Stimulated activated CD4-positive, alpha-beta T cell treated with anti-CD3 and anti-CD28 coated beads, Interleukin-4, amount 100 ng/mL, for 4 hours (primary cell): ENCODE data around the gene LRRC75B.

Experiments
- DNase-seq, 2 experiments: peaks; one replicate each; pipeline ENCODE4 v3.0.0-alpha.2; 2020

The LRRC75B gene

GRCh38 chr22:24584871-24585411, 7.9 kb downstream of the LRRC75B start:
- DNase-seq = no peak

GRCh38 chr22:24584166-24584790, 8.6 kb downstream of the LRRC75B start:
- no peak for DNase-seq

DNA sequence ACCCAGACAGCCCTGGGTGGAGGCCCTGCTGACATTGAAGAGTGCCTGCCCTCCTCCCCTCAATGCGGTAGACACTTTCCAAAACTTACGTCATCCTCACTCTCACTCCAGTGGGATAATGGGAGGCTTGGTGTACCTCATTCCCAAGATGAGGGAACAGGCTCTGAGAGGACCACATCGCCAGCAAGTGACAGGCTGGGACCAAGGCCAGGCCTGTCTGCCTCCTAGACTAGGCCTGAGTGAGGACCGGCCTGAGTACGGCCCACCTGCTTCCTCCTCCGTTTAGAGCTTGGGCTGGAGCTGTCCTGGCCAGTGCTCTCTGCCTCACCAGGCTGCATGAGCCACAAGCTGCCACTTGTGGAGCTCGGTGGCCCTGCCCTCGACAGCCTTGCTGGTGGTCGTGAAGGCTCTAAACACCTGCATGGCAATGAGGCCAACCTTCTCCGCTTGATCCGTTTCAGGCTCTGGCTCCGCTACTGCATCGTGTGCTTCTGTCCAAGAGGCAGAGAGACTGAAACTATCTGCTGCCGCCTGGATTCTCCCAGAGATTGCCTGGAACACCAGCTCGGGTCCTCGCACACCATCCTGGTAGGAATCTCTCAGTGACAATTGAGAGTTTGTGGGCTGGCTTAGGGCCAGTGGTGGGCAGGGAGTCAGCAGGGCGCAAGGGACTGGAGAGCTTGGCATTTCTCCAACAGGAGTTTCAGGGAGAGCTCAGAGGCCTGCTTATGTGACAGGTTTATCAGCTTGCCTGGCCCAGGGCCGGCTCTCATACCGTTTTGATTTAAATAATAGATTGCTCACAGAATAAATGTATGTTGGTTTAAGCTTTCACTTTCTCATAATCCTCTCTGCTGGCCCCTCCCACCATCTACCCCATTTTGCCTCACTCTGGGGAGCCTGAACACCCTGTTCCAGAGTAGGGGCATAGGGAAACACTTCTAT, 9.4 kb downstream of the LRRC75B start:
- no peak for DNase-seq

- DNase-seq = no peak
Observed at GRCh38 chr22:24582056-24582814, 10.6 kb downstream of the LRRC75B start.

GRCh38 chr22:24580276-24580675, 12.6 kb downstream of the LRRC75B start:
- DNase-seq = no peak

DNA sequence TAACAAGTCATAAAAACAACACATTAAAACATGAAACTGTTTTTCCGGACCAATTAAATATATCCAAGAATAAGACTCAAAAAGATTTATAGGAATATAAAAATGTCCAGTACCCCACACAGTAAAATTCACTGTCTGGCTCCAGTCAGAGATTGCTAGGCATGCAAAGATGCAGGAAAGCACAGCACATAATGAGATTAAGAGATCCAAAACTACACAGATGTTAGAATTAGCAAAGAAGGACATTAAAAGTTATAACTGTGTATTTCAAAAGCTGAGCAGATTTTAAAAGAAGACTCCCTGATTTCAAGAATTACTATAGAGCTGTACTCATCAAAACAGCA, 13.6 kb downstream of the LRRC75B start:
- no peak for DNase-seq

DNA sequence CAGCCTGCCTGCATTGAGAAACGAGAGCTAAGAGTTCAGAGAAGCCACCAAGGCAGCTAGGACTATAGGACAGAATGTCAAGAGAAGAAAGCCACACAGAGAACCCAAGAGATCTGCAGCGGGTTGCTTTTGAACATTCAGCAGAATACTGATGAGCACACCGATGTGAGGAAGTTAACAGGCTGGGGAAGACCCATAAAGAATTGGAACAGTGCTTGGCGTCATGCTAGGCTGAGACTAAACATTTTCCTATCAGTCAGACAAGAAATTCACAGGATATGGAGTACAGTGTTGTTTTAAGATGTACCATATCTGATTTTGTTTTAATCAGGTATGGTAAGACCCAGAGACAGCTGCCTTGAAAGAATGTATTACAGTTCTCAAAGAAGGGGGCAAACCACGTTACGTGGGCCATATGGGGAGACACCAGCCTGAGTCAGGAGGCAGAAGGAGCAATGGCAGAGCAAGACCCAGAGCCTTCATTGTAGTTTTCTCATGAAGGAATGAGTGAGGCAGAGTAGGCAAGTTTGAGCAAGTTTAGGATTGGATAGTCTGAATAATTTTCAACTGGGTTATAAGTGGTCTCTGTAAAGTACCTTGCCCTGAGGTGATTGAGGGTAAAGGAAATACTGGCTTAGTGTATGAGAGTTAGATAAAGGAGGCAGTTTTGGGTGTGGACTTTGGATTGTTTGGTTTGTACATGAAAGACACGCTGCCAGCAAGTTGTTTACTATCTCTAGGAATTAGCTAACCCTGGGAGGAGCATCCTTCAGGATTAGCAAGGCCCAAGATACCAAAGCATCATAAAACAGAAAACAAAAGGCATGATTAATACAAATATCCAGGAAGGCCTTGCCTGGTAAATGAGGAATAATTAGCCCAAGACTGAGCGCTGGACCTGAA, 14.3 kb downstream of the LRRC75B start:
- no peak for DNase-seq

DNA sequence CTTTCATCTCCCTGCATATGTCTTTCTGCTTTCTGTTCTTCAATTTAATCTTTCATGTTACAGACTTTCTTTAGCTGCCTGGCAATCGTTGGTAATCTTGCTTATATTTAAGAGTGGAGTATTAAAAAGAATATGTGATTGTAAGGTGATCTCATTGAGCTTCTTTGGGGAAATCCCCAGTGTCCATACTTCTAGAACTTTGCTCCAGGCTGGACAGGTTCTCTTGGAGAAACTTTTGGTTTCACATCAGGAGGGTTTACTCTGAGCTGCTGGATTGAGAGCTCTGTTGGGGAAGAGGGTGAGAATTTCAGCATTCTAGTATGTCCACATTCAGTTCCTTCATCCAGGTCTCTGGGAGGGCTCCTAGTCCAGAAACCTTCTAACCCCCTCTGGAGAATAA, 16.1 kb downstream of the LRRC75B start:
- no peak for DNase-seq

GRCh38 chr22:24571266-24571665, 21.6 kb downstream of the LRRC75B start:
- no peak for DNase-seq

- no peak for DNase-seq
Observed at GRCh38 chr22:24567668-24568067, 25.2 kb downstream of the LRRC75B start.

DNA sequence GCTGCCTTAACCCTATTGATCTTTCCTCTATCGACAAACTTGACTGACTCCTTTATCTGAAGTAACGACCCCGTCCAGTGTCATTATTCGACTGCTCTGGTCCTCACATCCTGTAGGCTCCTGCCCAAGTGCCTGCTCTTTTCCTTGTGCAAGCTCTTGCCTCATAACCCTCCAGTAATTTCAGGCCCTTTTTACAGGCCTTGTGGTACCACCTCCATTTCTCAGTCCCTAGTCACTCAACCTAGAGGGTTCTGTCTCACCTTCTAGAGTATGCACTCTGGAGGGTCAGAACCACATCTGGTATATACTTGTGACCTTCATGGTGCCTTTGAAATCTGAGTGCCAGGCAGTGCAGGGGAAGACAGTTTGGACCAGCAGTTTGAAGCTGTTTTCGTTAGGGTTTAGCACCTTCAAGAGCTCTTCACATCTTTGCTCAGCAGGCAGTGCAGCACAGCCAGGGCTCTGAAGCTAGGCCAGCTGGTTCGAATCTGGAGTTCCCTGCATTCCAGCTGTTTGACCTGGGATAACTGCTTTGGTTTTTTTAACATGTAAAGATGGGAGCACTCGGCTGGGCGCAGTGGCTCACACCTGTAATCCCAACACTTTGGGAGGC, 25.9 kb downstream of the LRRC75B start:
- no peak for DNase-seq

- no peak for DNase-seq
Observed at GRCh38 chr22:24565077-24565476, 27.8 kb downstream of the LRRC75B start.

- DNase-seq = no peak
Observed at GRCh38 chr22:24564376-24565058, 28.4 kb downstream of the LRRC75B start.

DNA sequence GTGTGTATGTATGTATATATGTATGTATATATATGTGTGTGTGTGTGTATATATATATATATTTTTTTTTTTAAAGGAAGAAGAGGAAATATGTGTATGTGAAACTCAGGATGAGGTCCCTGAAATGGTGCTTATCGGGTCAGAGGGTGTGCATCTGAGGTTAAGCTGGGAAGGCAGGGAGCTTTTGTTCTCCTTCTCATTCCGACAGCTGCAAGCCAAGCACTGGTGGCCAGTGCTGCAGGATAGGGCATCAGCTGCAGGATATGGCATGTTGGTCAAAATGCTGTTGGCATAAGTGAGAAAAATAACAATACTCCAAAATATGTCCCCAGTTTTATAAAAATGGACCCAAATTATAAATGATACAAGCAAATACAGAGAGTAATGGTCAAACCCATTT, 29.6 kb downstream of the LRRC75B start:
- no peak for DNase-seq

DNA sequence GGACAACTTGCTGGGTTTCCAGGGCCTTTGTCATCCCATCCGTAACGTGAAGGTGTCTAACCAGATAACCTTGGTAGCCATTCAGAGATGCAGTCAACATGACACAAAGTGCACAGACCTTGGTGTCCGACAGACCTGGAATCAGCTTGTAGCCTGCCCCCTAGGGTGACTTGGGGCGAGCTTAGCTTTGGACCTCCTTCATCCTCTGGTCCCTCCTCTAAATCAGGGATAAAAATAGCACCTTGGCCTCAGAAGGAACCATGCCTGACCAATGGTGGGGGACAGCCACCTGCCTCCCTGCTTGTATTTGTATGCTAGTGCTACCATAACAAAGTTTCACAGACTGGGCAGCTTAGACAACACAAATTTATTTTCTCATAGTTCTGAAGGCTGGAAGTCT, 33.4 kb downstream of the LRRC75B start:
- no peak for DNase-seq

GRCh38 chr22:24555165-24556039, 37.5 kb downstream of the LRRC75B start, which contains the start of gene SNRPD3:
Gene SNRPD3, plus strand, starts transcription at chr22:24555999. Its CDS starts 1,676 bp downstream, at chr22:24557675.
- peak; percentile 99 to 100 for DNase-seq

- DNase-seq = peak; percentile 20 to 35
Observed at GRCh38 chr22:24554313-24555164, 38.3 kb downstream of the LRRC75B start, which contains the start of gene GUCD1. Gene GUCD1, minus strand, starts transcription at chr22:24555138. Its CDS starts 147 bp downstream, at chr22:24554991.

GRCh38 chr22:24553597-24554312, 39.1 kb downstream of the LRRC75B start:
- no peak for DNase-seq
